B cell (primary cell): ENCODE results near the gene ZBTB12.

ENCODE experiments used
- CTCF ChIP-seq: fragments of 200-600 bp; IDR thresholded peaks from one replicate; pipeline ENCODE4 v1.8.0; 2022; ENCODE audit warnings: antibody characterized with exemption, mild to moderate bottlenecking
- EZH2 ChIP-seq: IDR thresholded peaks from 2 replicates; pipeline ENCODE4 v1.6.1; 2012; ENCODE audit warnings: borderline replicate concordance, low read depth, mild to moderate bottlenecking, moderate library complexity, low read length; ENCODE audit not compliant: insufficient read depth, poor library complexity, severe bottlenecking

GRCh38 chr6:31896493-31896855 lies 5.4 kb downstream of the ZBTB12 start:
- TF ChIP-seq CTCF (no peak), EZH2 (no peak)
